OCI-LY1 (cell line): ENCODE data around the gene CLIP2.
"Not testable (repeated sequence)": the region's sequence is repeated elsewhere in the genome, so short reads cannot be mapped to it uniquely, and the experiment has no call there.

Experiments used
- H2AFZ ChIP-seq: fragments of 200-600 bp; sonication (generic), shearing (Covaris generic); 2 replicates; pipeline ENCODE4 v1.6.0; 2014; ENCODE audit warnings: antibody characterized with exemption, mild to moderate bottlenecking, low read length
- H3F3A ChIP-seq: fragments of 200-600 bp; sonication (generic), shearing (Covaris generic); 2 replicates; pipeline ENCODE4 v1.6.0; 2014; ENCODE audit warnings: mild to moderate bottlenecking, antibody characterized with exemption, low read length, moderate library complexity; ENCODE audit not compliant: insufficient read depth
- H3K27ac ChIP-seq: fragments of 200-600 bp; sonication (generic); 2 replicates; pipeline ENCODE4 v1.5.1; 2014; ENCODE audit warnings: low read length, mixed run types, mild to moderate bottlenecking, low read depth; ENCODE audit not compliant: poor library complexity, severe bottlenecking
- H3K27me3 ChIP-seq: fragments of 200-600 bp; sonication (generic); 2 replicates; pipeline ENCODE4 v1.6.0; 2014; ENCODE audit warnings: antibody characterized with exemption, mild to moderate bottlenecking, low read length, moderate library complexity; ENCODE audit not compliant: insufficient read depth
- H3K36me3 ChIP-seq: fragments of 200-600 bp; sonication (generic); 2 replicates; pipeline ENCODE4 v1.6.1; 2014; ENCODE audit warnings: mild to moderate bottlenecking, antibody characterized with exemption, low read length, moderate library complexity, mixed read lengths; ENCODE audit not compliant: insufficient read depth
- H3K4me1 ChIP-seq: fragments of 200-600 bp; sonication (generic); 2 replicates; pipeline ENCODE4 v1.5.1; 2014; ENCODE audit warnings: mild to moderate bottlenecking, low read length, moderate library complexity; ENCODE audit not compliant: insufficient read depth, severe bottlenecking
- H3K4me2 ChIP-seq: fragments of 200-600 bp; sonication (generic), shearing (Covaris generic); 2 replicates; pipeline ENCODE4 v1.6.1; 2014; ENCODE audit warnings: low read length
- H3K4me3 ChIP-seq: fragments of 200-600 bp; sonication (generic); 2 replicates; pipeline ENCODE4 v1.5.1; 2014; ENCODE audit warnings: low read length, low read depth, mild to moderate bottlenecking, mixed read lengths; ENCODE audit not compliant: poor library complexity, severe bottlenecking
- H3K79me2 ChIP-seq: fragments of 200-600 bp; shearing (Covaris generic); 2 replicates; pipeline ENCODE4 v1.6.1; 2016; ENCODE audit warnings: mixed run types, low read length, mixed read lengths; ENCODE audit not compliant: insufficient read depth
- H3K9ac ChIP-seq: fragments of 200-600 bp; sonication (generic), shearing (Covaris generic); 2 replicates; pipeline ENCODE4 v1.6.1; 2014; ENCODE audit warnings: mild to moderate bottlenecking, low read length, mixed read lengths
- H3K9me2 ChIP-seq: fragments of 200-600 bp; sonication (generic), shearing (Covaris generic); 2 replicates; pipeline ENCODE4 v1.6.1; 2014; ENCODE audit warnings: low read depth, mild to moderate bottlenecking, low read length, mixed read lengths
- H3K9me3 ChIP-seq: fragments of 200-600 bp; shearing (Covaris generic); 2 replicates; pipeline ENCODE4 v1.6.1; 2014; ENCODE audit warnings: low read length, mixed read lengths
- H4K20me1 ChIP-seq: fragments of 200-600 bp; sonication (generic), shearing (Covaris generic); 2 replicates; pipeline ENCODE4 v1.6.0; 2016; ENCODE audit warnings: mild to moderate bottlenecking, low read length; ENCODE audit not compliant: insufficient read depth
- EZH2 ChIP-seq: fragments of 200-600 bp; sonication (generic), shearing (Covaris generic); IDR thresholded peaks from 2 replicates; pipeline ENCODE4 v1.8.0; 2017; ENCODE audit warnings: borderline replicate concordance, mixed run types, mild to moderate bottlenecking, antibody characterized with exemption, low read length, moderate library complexity, mixed read lengths
- TF ChIP-seq, protein P1 (sequence below): fragments of 200-600 bp; sonication (generic), shearing (Covaris generic); IDR thresholded peaks from 2 replicates; pipeline ENCODE4 v1.5.1; 2017; ENCODE audit warnings: mild to moderate bottlenecking, antibody characterized with exemption, low read length, moderate library complexity, mixed read lengths

CLIP2 gene

DNA sequence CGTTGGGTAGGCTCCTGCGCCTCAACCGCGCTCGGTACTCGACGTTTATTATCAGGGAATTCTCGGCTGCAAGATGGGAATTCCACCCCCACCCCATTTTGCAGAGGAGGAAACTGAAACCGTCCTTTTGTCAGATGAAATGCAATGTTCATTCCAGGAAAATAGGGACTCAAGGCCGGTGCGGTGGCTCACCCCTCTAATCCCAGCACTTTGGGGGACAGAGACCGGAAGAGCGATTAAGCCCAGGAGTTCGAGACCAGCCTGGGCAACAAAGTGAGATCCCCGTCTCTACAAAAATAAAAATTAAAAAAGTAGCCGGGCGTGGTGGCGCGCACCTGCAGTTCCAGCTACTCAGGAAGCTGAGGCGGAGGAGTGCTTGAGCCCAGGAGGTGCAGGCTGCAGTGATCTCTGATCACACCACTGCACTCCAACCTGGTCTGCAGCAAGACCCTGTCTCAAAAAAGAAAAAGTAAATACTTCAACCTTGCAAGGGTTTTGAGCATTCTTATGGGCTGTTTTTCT lies 34.3 kb upstream of the CLIP2 start:
- Histone ChIP-seq H3K9ac (peak overlapping the region; percentile 91), H3K27me3 (no peaks in the 10 kb centered on the region), H3K9me2 (no peaks in the 10 kb centered on the region), H3K4me1 (peaks cover 31% of the 10 kb centered on the region), H4K20me1 (no peaks in the 10 kb centered on the region), H3F3A (no peaks in the 10 kb centered on the region), H3K4me3 (peak overlapping the region; percentile 83), H3K36me3 (peaks cover 20% of the 10 kb centered on the region), H3K4me2 (peak overlapping the region; percentile 83), H3K9me3 (no peaks in the 10 kb centered on the region), H2AFZ (peak overlapping the region; percentile 10; the same call in 1 of the 2 replicates), H3K79me2 (peaks cover 14% of the 10 kb centered on the region), H3K27ac (no peak overlapping the region)
- TF ChIP-seq, protein P1, sequence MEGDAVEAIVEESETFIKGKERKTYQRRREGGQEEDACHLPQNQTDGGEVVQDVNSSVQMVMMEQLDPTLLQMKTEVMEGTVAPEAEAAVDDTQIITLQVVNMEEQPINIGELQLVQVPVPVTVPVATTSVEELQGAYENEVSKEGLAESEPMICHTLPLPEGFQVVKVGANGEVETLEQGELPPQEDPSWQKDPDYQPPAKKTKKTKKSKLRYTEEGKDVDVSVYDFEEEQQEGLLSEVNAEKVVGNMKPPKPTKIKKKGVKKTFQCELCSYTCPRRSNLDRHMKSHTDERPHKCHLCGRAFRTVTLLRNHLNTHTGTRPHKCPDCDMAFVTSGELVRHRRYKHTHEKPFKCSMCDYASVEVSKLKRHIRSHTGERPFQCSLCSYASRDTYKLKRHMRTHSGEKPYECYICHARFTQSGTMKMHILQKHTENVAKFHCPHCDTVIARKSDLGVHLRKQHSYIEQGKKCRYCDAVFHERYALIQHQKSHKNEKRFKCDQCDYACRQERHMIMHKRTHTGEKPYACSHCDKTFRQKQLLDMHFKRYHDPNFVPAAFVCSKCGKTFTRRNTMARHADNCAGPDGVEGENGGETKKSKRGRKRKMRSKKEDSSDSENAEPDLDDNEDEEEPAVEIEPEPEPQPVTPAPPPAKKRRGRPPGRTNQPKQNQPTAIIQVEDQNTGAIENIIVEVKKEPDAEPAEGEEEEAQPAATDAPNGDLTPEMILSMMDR: no peak
- no peak for TF ChIP-seq EZH2

DNA sequence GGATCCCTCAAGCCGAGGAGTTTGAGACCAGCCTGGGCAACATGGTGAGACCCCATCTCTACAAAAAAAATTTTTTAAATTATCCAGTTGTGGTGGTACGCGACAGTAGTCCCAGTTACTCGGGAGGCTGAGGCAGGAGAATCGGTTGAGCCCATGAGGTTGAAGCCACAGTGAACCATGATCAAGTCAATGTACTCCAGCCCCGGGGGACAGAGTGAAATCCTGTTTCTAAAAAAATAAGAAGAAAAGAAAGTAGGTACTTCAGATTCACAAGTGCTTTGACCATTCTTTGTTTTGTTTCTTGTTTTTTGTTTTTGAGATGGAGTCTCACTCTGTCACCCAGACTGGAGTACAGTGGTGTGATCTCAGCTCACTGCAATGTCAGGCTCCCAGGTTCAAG lies 33.7 kb upstream of the CLIP2 start:
- H3F3A ChIP-seq, H4K20me1 ChIP-seq, H3K27me3 ChIP-seq, H2AFZ ChIP-seq, H3K9me2 ChIP-seq, H3K9me3 ChIP-seq, H3K27ac ChIP-seq, H3K9ac ChIP-seq: not testable (repeated sequence)
- H3K36me3 ChIP-seq: peaks cover 14% of the 10 kb centered on the region
- H3K79me2 ChIP-seq: peaks cover 14% of the 10 kb centered on the region
- peak overlapping the region; percentile 83 for H3K4me3 ChIP-seq
- peak overlapping the region; percentile 83 for H3K4me2 ChIP-seq
- H3K4me1 ChIP-seq: peaks cover 31% of the 10 kb centered on the region

DNA sequence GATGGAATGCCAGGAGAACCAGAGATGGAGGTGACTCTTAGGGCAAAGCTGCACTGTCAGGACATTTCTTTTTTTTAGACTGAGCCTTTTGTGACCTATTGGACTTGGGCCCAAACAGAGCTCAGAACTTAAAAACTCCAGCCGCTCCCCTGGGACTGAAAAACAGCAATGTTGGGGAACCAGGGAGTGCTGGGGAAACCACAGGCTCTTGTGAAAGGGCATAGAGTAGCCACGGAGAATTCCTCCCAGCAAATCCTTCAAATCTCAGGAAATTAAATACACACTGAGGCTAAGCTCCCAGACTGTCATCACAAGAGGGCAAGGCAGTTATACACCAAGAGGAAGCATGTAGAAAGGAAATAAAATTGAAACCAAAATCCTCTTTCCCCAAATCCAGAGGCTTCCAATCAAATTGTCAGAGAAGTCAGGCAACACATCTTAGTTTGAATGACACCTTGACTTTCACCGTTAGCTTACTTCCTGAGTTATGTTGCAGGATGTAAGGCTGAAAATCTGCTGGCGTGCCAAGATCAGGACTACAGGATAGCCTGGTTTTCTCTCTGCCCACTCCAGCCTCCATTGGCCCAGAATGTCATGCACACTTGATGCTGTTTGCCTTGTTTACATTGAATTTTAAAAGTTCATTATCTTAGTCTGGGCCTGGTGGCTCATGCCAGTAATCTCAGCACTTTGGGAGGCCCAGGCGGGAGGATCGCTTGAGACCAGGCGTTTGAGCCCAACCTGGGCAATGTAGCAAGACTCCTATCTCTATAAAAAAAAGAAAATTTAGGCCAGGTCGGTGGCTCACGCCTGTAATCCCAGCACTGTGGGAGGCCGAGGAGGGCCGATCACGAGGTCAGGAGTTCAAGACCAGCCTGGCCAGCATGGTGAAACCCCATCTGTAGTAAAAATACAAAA lies 32.5 kb upstream of the CLIP2 start:
- H2AFZ ChIP-seq: no peak overlapping the region

More for the DNA sequence above, 32.5 kb upstream of the CLIP2 start:
- Histone ChIP-seq H3K79me2 (peaks cover 14% of the 10 kb centered on the region), H3K27ac (no peak overlapping the region), H3K36me3 (peaks cover 5% of the 10 kb centered on the region), H3K9ac (no peak overlapping the region), H3K4me1 (peaks cover 31% of the 10 kb centered on the region), H3K9me3 (no peaks in the 10 kb centered on the region), H3K27me3 (no peaks in the 10 kb centered on the region), H3K4me2 (no peak overlapping the region), H3K9me2 (no peaks in the 10 kb centered on the region), H4K20me1 (no peaks in the 10 kb centered on the region), H3K4me3 (no peak overlapping the region), H3F3A (no peaks in the 10 kb centered on the region)
- TF ChIP-seq, protein P1: no peak
- no peak for TF ChIP-seq EZH2
